ENCODE data around the gene EZR.

GRCh38 chr6:158776737-158777136 lies 42.4 kb downstream of the EZR start:
- TF ChIP-seq CTCF (IDR thresholded peaks at IDR 0.05; ENCODE audit: low read length) (no peak), EZH2 (IDR thresholded peaks at IDR 0.05; ENCODE audit: borderline replicate concordance, low read length) (no peak)
